ENCODE measurements around the gene NEU1.
"Not testable (repeated sequence)": the region's sequence is repeated elsewhere in the genome, so short reads cannot be mapped to it uniquely, and the experiment has no call there.

NEU1 gene

GRCh38 chr6:31815025-31815838 lies 47.4 kb downstream of the NEU1 start, which contains the start of the genes HSPA1A and HSPA1L:
HSPA1A (plus strand) TSS chr6:31815543; CDS start chr6:31815757, 214 bp downstream.
HSPA1L (minus strand) TSS chr6:31815283; CDS start chr6:31811972, 3,311 bp downstream.
- TF ChIP-seq CTCF (IDR thresholded peaks at IDR 0.05; ENCODE audit: low read depth, low read length): no peak
- DNase-seq (ENCODE audit: extremely low read depth, low read depth): peak; percentile 91

GRCh38 chr6:31814677-31815024 lies 48.0 kb downstream of the NEU1 start:
- DNase-seq (ENCODE audit: extremely low read depth, low read depth): peak; percentile 97

GRCh38 chr6:31813465-31813849 lies 49.2 kb downstream of the NEU1 start:
- TF ChIP-seq CTCF (IDR thresholded peaks at IDR 0.05; ENCODE audit: low read depth, low read length): no peak
- DNase-seq (ENCODE audit: extremely low read depth, low read depth): no peak

More at GRCh38 chr6:31814677-31815024, 48.0 kb downstream of the NEU1 start:
- no peak for TF ChIP-seq CTCF (IDR thresholded peaks at IDR 0.05; ENCODE audit: low read depth, low read length)

GRCh38 chr6:31811645-31812044 lies 51.0 kb downstream of the NEU1 start:
- TF ChIP-seq CTCF (IDR thresholded peaks at IDR 0.05; ENCODE audit: low read depth, low read length): no peak
- no peak for DNase-seq (ENCODE audit: extremely low read depth, low read depth)

GRCh38 chr6:31808599-31808998 lies 54.0 kb downstream of the NEU1 start:
- not testable (repeated sequence) for DNase-seq (ENCODE audit: extremely low read depth, low read depth)

All from AG09319 (cell line).